Measurements from ENCODE around the gene PNKD.

Gene PNKD

GRCh38 chr2:218383892-218384519 lies 113.7 kb downstream of the PNKD start:
- TF ChIP-seq CTCF (conservative IDR thresholded peaks at IDR 0.05; ENCODE audit: low read length): no peak
- no peak overlapping the region for H3K4me3 ChIP-seq (ENCODE audit: low read length)
- DNase-seq (ENCODE audit: low read depth): no peak

GRCh38 chr2:218384975-218385374 lies 114.7 kb downstream of the PNKD start:
- no peak overlapping the region for H3K4me3 ChIP-seq (ENCODE audit: low read length)
- DNase-seq (ENCODE audit: low read depth): no peak
- no peak for TF ChIP-seq CTCF (conservative IDR thresholded peaks at IDR 0.05; ENCODE audit: low read length)

GRCh38 chr2:218386505-218387368 lies 116.4 kb downstream of the PNKD start:
- no peak for TF ChIP-seq CTCF (conservative IDR thresholded peaks at IDR 0.05; ENCODE audit: low read length)
- no peak for DNase-seq (ENCODE audit: low read depth)
- H3K4me3 ChIP-seq (ENCODE audit: low read length): no peak overlapping the region

- no peak for TF ChIP-seq CTCF (conservative IDR thresholded peaks at IDR 0.05; ENCODE audit: low read length)
- peak overlapping the region; percentile 31 for H3K4me3 ChIP-seq (ENCODE audit: low read length)
- no peak for DNase-seq (ENCODE audit: low read depth)
Observed at GRCh38 chr2:218387369-218388194, 117.3 kb downstream of the PNKD start.

- H3K4me3 ChIP-seq (ENCODE audit: low read length): no peak overlapping the region
- DNase-seq (ENCODE audit: low read depth): no peak
- no peak for TF ChIP-seq CTCF (conservative IDR thresholded peaks at IDR 0.05; ENCODE audit: low read length)
Observed at GRCh38 chr2:218389333-218390150, 119.2 kb downstream of the PNKD start.

- TF ChIP-seq CTCF (conservative IDR thresholded peaks at IDR 0.05; ENCODE audit: low read length): no peak
- no peak overlapping the region for H3K4me3 ChIP-seq (ENCODE audit: low read length)
- no peak for DNase-seq (ENCODE audit: low read depth)
Observed at GRCh38 chr2:218391202-218391601, 120.9 kb downstream of the PNKD start.

All from AG10803 (cell line).